Measurements from ENCODE around the gene NR1H2. TPM values are rescaled to one million over a fixed set of nuclear protein-coding genes. Genes with fewer than 3 reads are reported as not detected.

Gene NR1H2
- total and polyA plus RNA-seq, 8 donors, result 47.4 to 241 (median 68.0) TPM

- TF ChIP-seq EP300 (IDR thresholded peaks at IDR 0.05) (no peak), CTCF (IDR thresholded peaks at IDR 0.05) (no peak), POLR2A (IDR thresholded peaks at IDR 0.05) (no peak), POLR2AphosphoS5 (IDR thresholded peaks at IDR 0.05) (no peak)
- Histone ChIP-seq H3K27ac (peak overlapping the region in 3 of 5 donors; percentile 42 to 78 (median 71)), H3K4me1 (peaks cover 24 to 65% (median 54%) of the 10 kb centered on the region in 4 donors), H3K9me3 (peaks cover 0 to 5% (median 0%) of the 10 kb centered on the region in 4 donors), H3K27me3 (peaks cover 10 to 86% (median 84%) of the 10 kb centered on the region in 3 donors), H3K4me3 (peak overlapping the region; percentile 26 to 39 (median 31)), H3K36me3 (no peaks in the 10 kb centered on the region)
- 15 to 22% (median 18%) methylated on average over 10 of the region's 10 CpGs for WGBS, 5 donors
- DNase-seq, result no peak
- intact Hi-C loops (cut with DNase I; ENCODE audit: low total_unique reads), result no loop called here
Measured at GRCh38 chr19:50331221-50331993, 44.9 kb upstream of the NR1H2 start.

DNA sequence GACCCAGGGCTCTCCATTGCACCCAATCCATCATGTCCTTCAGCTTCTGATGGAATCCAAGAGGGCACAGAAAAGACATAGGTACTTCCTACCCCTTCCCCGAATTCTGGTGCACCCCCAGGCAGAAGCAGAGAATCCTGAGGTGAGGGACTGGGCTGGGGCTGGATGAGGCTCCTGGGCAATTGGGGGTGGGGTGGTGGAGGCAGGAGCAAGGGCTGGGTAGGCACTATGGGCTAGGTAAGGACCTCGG, 44.3 kb upstream of the NR1H2 start:
- peaks cover 10 to 81% (median 79%) of the 10 kb centered on the region in 3 donors for H3K27me3 ChIP-seq
- no peak overlapping the region for H3K4me3 ChIP-seq
- no peak for DNase-seq
- H3K27ac ChIP-seq, result peak overlapping the region in 1 of 5 donors; percentile 71
- peaks cover 22 to 61% (median 52%) of the 10 kb centered on the region in 4 donors for H3K4me1 ChIP-seq
- intact Hi-C loops (cut with DNase I; ENCODE audit: low total_unique reads), result no loop called here
- 3 to 21% (median 13%) methylated on average over 2 of the region's 2 CpGs for WGBS, 5 donors
- H3K36me3 ChIP-seq, result no peaks in the 10 kb centered on the region
- peaks cover 0 to 5% (median 0%) of the 10 kb centered on the region in 4 donors for H3K9me3 ChIP-seq
- no peak for TF ChIP-seq POLR2AphosphoS5 (IDR thresholded peaks at IDR 0.05)
- TF ChIP-seq CTCF (IDR thresholded peaks at IDR 0.05), result no peak
- no peak for TF ChIP-seq EP300 (IDR thresholded peaks at IDR 0.05)
- TF ChIP-seq POLR2A (IDR thresholded peaks at IDR 0.05), result no peak

DNA sequence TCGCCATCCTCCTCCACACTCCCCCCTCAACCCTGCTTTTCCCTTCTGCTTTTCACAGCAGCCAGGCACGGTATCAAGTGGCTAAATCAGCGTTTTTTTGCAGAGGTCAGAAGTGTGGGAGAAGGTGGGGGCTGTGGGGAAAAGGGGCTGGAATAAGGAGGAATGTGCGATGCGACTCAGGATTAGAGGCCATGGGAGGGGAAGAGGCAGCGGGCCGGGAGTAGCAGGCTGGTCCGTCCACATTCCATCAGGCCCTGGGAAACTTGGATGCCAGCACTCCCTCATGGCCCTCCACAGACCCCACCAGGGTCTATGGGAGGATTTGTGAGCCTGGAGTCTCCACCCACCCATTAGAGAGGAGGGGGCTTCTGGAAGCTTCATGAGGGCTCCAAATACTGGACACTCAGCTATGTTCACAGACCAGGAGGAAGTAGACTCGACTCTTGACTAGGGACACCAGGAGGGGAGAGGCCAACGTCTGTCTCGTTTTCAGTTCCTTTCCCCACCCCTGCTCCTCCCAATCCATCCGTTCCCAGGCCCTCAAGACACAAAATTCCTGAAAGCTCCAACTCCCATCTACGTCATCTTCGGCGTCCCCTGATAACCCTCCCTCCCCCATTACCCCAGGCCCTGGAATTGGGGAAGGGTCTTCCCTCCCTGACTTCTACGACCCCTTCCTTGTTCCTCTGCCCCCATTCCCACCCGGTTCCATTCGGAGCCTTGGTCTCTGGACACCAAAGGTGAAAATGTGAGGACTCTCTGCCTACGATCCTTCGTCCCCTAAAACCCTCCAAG, 43.8 kb upstream of the NR1H2 start:
- 10 to 16% (median 10%) methylated on average over 20 of the region's 20 CpGs for WGBS, 5 donors

More for the DNA sequence above, 43.8 kb upstream of the NR1H2 start:
- peaks cover 10 to 76% (median 74%) of the 10 kb centered on the region in 3 donors for H3K27me3 ChIP-seq
- H3K36me3 ChIP-seq, result no peaks in the 10 kb centered on the region
- TF ChIP-seq CTCF (IDR thresholded peaks at IDR 0.05), result no peak
- no peak for TF ChIP-seq EP300 (IDR thresholded peaks at IDR 0.05)
- TF ChIP-seq POLR2AphosphoS5 (IDR thresholded peaks at IDR 0.05), result no peak
- no peak for TF ChIP-seq POLR2A (IDR thresholded peaks at IDR 0.05)
- H3K4me3 ChIP-seq, result peak overlapping the region; percentile 40 to 53 (median 47)
- DNase-seq, result peak in 1 of 2 donors; percentile 79
- intact Hi-C loops (cut with DNase I; ENCODE audit: low total_unique reads), result no loop called here
- H3K4me1 ChIP-seq, result peaks cover 22 to 61% (median 52%) of the 10 kb centered on the region in 4 donors
- H3K9me3 ChIP-seq, result peaks cover 0 to 5% (median 0%) of the 10 kb centered on the region in 4 donors
- H3K27ac ChIP-seq, result peak overlapping the region in 3 of 5 donors; percentile 45 to 81 (median 71)
